Heart left ventricle (tissue), 13 donors: ENCODE measurements around the gene OR2J1.

Experiments used
- POLR2A ChIP-seq, 2 donors: fragments of 450-650 bp; IDR thresholded peaks; one replicate each; pipeline ENCODE4 v1.6.1; 2017; ENCODE audit warnings: antibody characterized with exemption in 2 of 2, mild to moderate bottlenecking in 2 of 2, moderate library complexity in 2 of 2
- TF ChIP-seq, protein P1 (sequence below), 12 donors: fragments of 200-600 bp; sonication (generic) in 4 of 12; IDR thresholded peaks; one replicate each; pipeline versions ENCODE4 v1.5.0 to v1.8.0; 2018 to 2022; ENCODE audit warnings: antibody characterized with exemption in 12 of 12, mild to moderate bottlenecking in 5 of 12
- donor health status: ischemic (EF 13 %, LVEDD 7.1; RV severe dilation, severe dysfunction).
- donor health status: DM: no; HTN: yes; CAD: no.
- donor health status: DM: no; HTN: no; CAD: no.
- donor health status: ischemic (EF 25% LVEDD 6.9; RV normal size, moderate dysfunction).
- donor health status: ischemic (EF 25% LVEDD 5.7; RV mildly dilated, moderate dysfunction).
- donor health status: ischemic (EF 35%, LVEDD 5.7; RV mildly dilated, moderate dysfunction).
- donor health status: nonischemic (EF 11% LVEDD 7.7; RV severe dilation, severe dysfunction).
- donor health status: DM: yes; HTN: yes; CAD: no.
- donor health status: PGD.
- donor health status: ischemic (EF 29% LVEDD 5.4; RV normal size, mild dysfunction).
- donor health status: nonischemic (EF 23%, LVEDD 6.1; RV moderate dilation, normal function).

GRCh38 chr6:29141606-29142005, 42.3 kb downstream of the OR2J1 start:
- TF ChIP-seq, protein P1, sequence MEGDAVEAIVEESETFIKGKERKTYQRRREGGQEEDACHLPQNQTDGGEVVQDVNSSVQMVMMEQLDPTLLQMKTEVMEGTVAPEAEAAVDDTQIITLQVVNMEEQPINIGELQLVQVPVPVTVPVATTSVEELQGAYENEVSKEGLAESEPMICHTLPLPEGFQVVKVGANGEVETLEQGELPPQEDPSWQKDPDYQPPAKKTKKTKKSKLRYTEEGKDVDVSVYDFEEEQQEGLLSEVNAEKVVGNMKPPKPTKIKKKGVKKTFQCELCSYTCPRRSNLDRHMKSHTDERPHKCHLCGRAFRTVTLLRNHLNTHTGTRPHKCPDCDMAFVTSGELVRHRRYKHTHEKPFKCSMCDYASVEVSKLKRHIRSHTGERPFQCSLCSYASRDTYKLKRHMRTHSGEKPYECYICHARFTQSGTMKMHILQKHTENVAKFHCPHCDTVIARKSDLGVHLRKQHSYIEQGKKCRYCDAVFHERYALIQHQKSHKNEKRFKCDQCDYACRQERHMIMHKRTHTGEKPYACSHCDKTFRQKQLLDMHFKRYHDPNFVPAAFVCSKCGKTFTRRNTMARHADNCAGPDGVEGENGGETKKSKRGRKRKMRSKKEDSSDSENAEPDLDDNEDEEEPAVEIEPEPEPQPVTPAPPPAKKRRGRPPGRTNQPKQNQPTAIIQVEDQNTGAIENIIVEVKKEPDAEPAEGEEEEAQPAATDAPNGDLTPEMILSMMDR (IDR thresholded peaks at IDR 0.05): no peak
- no peak for TF ChIP-seq POLR2A (IDR thresholded peaks at IDR 0.05)
